CD4-positive, alpha-beta T cell treated with Interleukin-12 subunit alpha and Interleukin-12 subunit beta, for 1 hour (primary cell): ENCODE measurements around the gene RNF208.

ENCODE experiments used
- DNase-seq: peaks from one replicate; pipeline ENCODE4 v3.0.0-alpha.2; 2020

The RNF208 gene

GRCh38 chr9:137189297-137190295 is 32.4 kb downstream of the RNF208 start:
- DNase-seq: no peak

GRCh38 chr9:137188490-137189296 is 33.3 kb downstream of the RNF208 start, which contains the start of the genes ANAPC2 and SSNA1:
Gene ANAPC2 (minus strand): TSS chr9:137188560. CDS start chr9:137188532, 28 bp downstream.
Gene SSNA1 (plus strand): TSS chr9:137188676. CDS start chr9:137188727, 51 bp downstream.
- DNase-seq: peak; percentile 94

DNA sequence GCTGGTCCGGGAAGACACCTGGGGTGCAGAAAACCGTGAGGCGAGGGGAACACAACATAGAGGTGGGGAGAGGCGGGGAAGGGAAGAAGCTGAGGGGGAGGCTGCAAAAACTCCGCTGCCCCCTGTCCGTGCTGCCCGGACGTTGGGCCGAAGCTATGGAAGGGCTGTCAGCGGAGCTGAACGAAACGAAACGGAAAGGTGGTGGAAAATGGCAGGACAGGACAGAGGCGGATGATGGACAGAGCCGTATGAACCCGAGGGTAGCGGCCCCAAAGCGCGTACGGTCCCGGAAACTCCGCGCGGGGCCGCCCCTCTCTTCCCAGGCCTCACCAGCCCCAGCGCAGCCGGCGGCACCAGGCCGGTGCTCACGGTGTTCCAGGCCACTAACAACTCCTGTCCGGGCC is 34.0 kb downstream of the RNF208 start:
- no peak for DNase-seq

DNA sequence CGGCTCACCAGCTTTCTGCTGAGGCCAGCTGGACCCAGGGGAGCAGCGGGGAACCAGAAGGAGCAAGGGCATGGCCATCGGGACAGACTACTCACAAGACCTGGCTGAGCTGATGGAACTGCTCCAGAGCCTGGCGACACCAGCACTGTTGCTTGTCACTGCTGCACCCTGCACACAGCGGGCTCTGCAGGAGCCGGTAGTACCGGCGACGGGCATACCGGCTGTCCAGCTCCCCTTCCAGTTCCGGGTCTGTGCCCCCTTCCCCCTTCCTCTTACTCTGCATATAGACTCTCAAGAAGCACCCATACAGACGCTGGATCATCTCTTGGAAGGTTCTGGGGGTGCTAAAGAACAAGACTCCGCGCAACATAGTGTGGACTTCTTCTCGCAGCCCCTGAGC is 34.7 kb downstream of the RNF208 start:
- no peak for DNase-seq

GRCh38 chr9:137186385-137186784 is 35.7 kb downstream of the RNF208 start:
- DNase-seq: no peak

- DNase-seq: no peak
Measured at GRCh38 chr9:137185921-137186320, 36.1 kb downstream of the RNF208 start.

DNA sequence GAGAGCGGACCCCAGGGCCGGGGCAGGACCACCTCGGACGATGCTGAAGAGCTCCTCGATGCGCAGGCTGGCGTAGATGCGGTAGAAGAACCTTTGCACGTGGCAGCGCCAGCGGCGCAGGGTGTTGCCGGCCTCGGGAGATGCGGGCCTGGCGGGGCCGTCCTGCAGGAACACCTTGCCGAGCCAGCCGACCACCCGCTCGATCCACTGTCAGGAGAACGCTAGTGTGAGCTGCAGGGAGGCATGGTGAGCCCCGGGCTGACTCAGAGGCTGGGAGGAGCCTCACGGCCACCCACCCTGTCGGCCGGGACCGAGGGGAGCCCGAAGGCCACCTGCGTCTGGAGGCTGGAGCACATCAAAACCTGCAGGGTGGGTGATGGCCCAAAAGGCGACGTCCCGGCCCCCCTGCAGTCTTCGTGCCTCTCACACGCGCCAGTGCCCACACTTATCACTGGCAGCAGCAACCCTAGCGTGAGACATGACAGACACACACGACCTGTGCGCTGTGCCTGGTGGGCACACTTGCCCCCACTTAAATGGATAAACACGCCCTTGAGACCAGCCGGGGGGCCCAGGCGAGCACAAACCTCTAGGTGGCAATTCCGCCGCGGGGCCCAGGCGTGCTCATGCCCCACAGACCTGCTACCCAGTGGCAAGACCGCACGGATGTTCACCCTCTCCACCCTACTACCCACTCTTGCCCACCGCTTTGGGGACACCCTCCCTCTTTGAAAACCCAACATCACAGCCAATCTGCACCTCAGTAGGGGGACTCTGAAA is 37.0 kb downstream of the RNF208 start:
- no peak for DNase-seq

- no peak for DNase-seq
Measured at GRCh38 chr9:137183980-137184595, 38.0 kb downstream of the RNF208 start.

GRCh38 chr9:137182836-137183235 is 39.2 kb downstream of the RNF208 start:
- DNase-seq: no peak

DNA sequence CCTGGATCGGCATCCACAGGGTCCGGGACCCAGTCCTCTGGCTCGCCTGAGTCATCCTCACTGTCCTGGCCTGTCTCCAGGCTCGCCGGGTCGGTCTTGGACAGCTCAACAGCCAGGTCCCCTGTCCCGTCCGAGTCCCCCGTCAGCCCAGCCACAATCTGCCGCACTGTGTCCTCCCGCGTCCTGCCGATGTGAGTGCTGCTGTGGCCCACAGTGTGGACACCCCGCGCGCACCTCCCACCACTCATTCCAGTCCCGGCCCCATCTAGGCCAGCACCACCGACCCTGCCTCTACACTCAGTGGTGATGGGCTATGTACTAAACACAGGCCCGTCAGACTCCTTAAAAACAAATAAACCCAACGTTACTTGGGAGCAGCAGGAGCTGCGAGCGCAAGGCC is 40.4 kb downstream of the RNF208 start:
- DNase-seq: no peak

- DNase-seq: no peak
Measured at GRCh38 chr9:137180491-137180890, 41.5 kb downstream of the RNF208 start.

- no peak for DNase-seq
Measured at GRCh38 chr9:137179761-137180160, 42.3 kb downstream of the RNF208 start.

- DNase-seq: no peak
Measured at GRCh38 chr9:137178939-137179630, 43.0 kb downstream of the RNF208 start.

DNA sequence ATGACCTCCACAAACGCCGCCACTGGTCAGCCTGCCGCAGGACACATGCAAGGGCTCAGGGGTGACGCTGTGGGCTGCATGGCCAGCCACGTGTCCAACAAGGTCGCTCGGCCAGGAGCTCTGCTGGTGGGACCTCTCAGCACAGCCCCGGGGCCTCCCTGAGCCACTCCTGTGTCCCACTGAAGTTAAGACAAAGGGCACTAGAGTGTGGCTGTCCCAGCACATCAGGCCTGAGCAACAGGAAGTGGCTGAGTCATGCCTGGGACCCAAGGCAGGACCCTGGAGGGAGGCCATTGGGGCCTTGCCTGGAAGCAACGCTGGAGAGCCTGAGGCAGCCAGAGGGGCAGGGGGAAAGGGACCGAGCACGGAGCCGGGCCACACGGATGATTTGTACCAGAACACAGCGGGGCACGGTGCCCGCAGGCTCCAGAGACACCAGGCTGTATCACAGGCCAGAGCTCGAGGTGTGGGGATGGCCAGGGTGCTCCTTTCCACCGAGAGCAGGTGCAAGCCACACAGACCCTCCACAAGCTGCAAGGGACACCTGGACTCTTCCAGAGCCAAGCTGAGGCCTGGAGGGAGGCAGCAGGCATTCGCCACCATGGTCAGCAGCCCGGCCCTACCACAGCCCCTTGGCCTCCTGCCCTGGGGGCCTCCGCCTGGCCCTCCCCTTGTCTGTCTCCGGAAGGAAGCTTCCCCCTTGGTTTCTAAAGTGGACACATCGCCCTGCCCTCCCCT is 43.7 kb downstream of the RNF208 start:
- no peak for DNase-seq

GRCh38 chr9:137176302-137177182 is 45.5 kb downstream of the RNF208 start:
- peak; percentile 21 for DNase-seq

DNA sequence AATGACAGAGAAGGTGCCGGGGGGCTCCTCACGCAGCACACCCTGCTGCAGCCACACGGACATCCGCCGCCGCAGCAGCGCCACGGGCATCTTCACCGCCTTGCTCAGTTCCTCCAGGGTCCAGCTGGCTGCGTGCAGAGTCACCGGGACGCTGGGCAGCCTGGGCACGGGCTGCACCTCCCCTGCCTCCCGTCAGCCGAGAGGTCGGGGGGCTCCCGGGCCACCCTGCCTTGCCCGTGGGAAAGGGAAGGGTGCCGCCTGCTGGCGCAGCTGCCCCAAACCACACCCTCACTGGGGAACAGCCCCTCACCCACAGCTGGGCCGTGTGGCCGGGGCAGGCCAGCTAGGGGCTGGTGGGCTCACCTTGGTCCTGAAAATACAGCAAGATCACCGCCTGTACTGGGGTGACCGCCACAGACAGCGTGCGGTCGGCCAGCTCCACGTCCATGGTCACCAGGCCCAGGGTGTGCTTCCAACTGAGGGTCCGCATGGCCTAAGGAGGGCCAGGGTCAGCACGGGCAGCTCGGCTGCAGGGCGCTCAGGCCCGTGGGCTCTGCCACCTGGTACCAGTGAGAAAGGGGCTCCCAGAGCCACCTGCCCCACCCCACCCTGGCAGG is 46.6 kb downstream of the RNF208 start:
- DNase-seq: no peak

DNA sequence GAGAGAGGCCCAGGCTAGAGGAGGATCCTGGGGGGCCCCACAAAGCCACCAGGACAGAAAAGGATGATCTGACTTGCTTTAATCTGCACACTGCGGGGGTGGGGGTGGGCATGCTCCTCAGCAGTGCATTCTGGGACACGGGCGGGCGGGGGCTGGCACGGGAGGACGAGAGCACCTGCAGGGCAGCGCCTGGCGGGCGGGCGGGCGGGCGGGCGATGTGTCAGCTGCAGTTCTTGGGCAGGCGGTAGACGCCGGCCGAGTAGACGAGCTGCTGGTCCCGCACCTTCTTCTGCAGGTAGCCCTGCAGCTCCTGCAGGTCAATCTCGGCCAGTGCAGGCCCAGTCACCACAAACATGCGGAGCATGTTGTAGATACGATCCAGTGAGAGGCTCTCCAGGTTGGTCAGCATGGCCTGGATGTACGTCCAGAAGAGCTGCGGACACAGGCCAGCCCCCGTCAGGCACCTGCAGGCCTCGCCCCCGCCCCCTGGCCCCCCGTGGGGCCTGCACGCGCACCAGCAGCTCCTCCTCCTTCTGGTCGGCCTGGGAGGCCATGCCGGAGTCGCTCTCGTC is 47.2 kb downstream of the RNF208 start:
- DNase-seq: no peak

DNA sequence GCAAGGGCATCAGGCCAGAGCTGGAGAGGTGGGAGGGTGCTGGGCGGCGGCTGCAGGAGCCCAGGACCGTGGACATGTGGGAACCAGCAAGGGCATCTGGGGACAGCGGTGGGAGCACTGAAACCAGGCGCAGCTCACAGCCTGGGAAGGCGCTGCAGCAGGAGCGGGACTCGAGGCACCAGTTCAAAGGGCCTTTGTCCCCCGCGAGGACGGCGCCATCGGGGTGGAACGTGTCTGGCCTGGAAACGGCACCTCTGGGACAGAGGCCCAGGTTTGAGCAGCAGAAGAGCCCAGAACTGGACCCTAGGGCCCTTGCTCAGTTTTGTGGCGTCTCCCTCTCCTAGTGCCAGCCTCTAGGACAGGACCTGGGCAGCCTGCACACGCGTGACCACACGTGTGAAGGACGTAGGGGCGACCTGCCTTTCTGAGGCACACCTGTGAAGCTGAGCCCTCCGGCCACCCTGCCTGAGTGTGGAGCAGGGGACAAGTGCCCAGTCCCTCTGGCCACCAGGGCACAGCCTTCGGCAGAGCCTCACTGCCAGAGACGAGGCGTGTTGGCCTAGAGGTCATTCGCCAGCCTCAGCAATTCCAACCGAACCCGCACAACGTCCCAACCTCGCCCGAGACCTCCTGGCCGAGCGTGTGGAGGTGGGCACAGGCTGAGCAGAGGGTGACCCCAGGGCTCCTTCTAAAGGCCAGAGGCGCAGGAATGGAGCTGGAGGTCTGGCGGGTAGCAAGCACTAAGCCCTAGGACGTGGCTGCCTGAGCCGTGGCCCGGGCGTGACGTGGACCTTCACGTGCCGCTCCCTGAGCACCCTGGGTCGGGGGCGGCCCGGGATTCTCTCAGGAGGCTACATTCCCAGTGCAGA is 48.0 kb downstream of the RNF208 start:
- DNase-seq: no peak
